H9 (cell line): ENCODE data around the gene DNTT. TPM values are rescaled to one million over a fixed set of nuclear protein-coding genes. Genes with fewer than 3 reads are reported as not detected.
A peak's percentile ranks its signal among the peaks of the same experiment; 100 is the strongest.

Experiments
- DNase-seq: peaks from one replicate; pipeline ENCODE4 v3.0.0-alpha.2; 2017
- H2AFZ ChIP-seq: one replicate; pipeline ENCODE4 v1.6.1; 2013; ENCODE audit warnings: mild to moderate bottlenecking, low read length, control low read depth, moderate library complexity
- H2AK5ac ChIP-seq: 2 replicates; pipeline ENCODE4 v1.6.1; 2013; ENCODE audit warnings: low read length, control low read depth, mixed read lengths; ENCODE audit not compliant: insufficient read length
- H2BK120ac ChIP-seq: one replicate; pipeline ENCODE4 v1.6.1; 2013; ENCODE audit warnings: low read depth, mild to moderate bottlenecking, low read length, control low read depth, inconsistent platforms; ENCODE audit not compliant: poor library complexity, severe bottlenecking
- H2BK12ac ChIP-seq: 2 replicates; pipeline ENCODE4 v1.6.1; 2013; ENCODE audit warnings: low read length, control low read depth, mixed read lengths, low read depth; ENCODE audit not compliant: insufficient read length
- H2BK15ac ChIP-seq: 2 replicates; pipeline ENCODE4 v1.6.1; 2013; ENCODE audit warnings: low read depth, low read length, control low read depth
- H2BK20ac ChIP-seq: one replicate; pipeline ENCODE4 v1.6.1; 2013; ENCODE audit warnings: low read depth, mild to moderate bottlenecking, low read length, control low read depth, inconsistent platforms; ENCODE audit not compliant: poor library complexity, severe bottlenecking
- H2BK5ac ChIP-seq: 2 replicates; pipeline ENCODE4 v1.6.1; 2013; ENCODE audit warnings: low read length, control low read depth, mixed read lengths; ENCODE audit not compliant: insufficient read length
- H3K14ac ChIP-seq: 2 replicates; pipeline ENCODE4 v1.6.1; 2013; ENCODE audit warnings: low read length, control low read depth; ENCODE audit not compliant: insufficient read depth
- H3K18ac ChIP-seq: 2 replicates; pipeline ENCODE4 v1.6.1; 2013; ENCODE audit warnings: low read depth, mild to moderate bottlenecking, mixed read lengths, low read length, control low read depth; ENCODE audit not compliant: insufficient read length
- H3K23ac ChIP-seq: 2 replicates; pipeline ENCODE4 v1.6.1; 2013; ENCODE audit warnings: low read length, control low read depth, mixed read lengths, low read depth; ENCODE audit not compliant: insufficient read length
- H3K23me2 ChIP-seq: 2 replicates; pipeline ENCODE4 v1.6.1; 2013; ENCODE audit warnings: low read depth, mild to moderate bottlenecking, mixed read lengths, low read length, control low read depth; ENCODE audit not compliant: insufficient read length, poor library complexity, severe bottlenecking
- H3K27ac ChIP-seq: 2 replicates; pipeline ENCODE4 v1.5.1; 2013; ENCODE audit warnings: low read length, control low read depth, mixed read lengths, low read depth; ENCODE audit not compliant: insufficient read length
- H3K27me3 ChIP-seq: 2 replicates; pipeline ENCODE4 v1.6.1; 2013; ENCODE audit warnings: low read length, control low read depth, inconsistent platforms; ENCODE audit not compliant: insufficient read depth
- H3K4ac ChIP-seq: 2 replicates; pipeline ENCODE4 v1.6.1; 2013; ENCODE audit warnings: low read depth, mild to moderate bottlenecking, control low read depth, inconsistent platforms, low read length, moderate library complexity
- H3K4me1 ChIP-seq: 2 replicates; pipeline ENCODE4 v1.6.1; 2013; ENCODE audit warnings: low read length, control low read depth, inconsistent platforms; ENCODE audit not compliant: insufficient read depth
- H3K4me2 ChIP-seq: 2 replicates; pipeline ENCODE4 v1.6.1; 2013; ENCODE audit warnings: low read length, control low read depth, mixed read lengths; ENCODE audit not compliant: insufficient read length, insufficient read depth
- H3K56ac ChIP-seq: 2 replicates; pipeline ENCODE4 v1.6.1; 2013; ENCODE audit warnings: low read depth, mild to moderate bottlenecking, mixed read lengths, low read length, control low read depth; ENCODE audit not compliant: insufficient read length
- H3K79me1 ChIP-seq: 2 replicates; pipeline ENCODE4 v1.6.1; 2013; ENCODE audit warnings: low read depth, mild to moderate bottlenecking, moderate library complexity, low read length, control low read depth, inconsistent platforms; ENCODE audit not compliant: insufficient read depth, poor library complexity, severe bottlenecking
- H3K79me2 ChIP-seq: 2 replicates; pipeline ENCODE4 v1.6.1; 2013; ENCODE audit warnings: low read length, control low read depth, inconsistent platforms; ENCODE audit not compliant: insufficient read depth
- H3K9ac ChIP-seq: 2 replicates; pipeline ENCODE4 v1.6.1; 2013; ENCODE audit warnings: low read length, control low read depth, mixed read lengths; ENCODE audit not compliant: insufficient read length; ENCODE audit errors: extremely low read depth
- H3K9me3 ChIP-seq: one replicate; pipeline ENCODE4 v1.6.1; 2013; ENCODE audit warnings: low read depth, low read length, inconsistent platforms; ENCODE audit not compliant: control insufficient read depth
- H3T11ph ChIP-seq: one replicate; pipeline ENCODE4 v1.6.1; 2013; ENCODE audit warnings: mild to moderate bottlenecking, low read length, control low read depth, inconsistent platforms
- H4K20me1 ChIP-seq: one replicate; pipeline ENCODE4 v1.6.1; 2013; ENCODE audit not compliant: control insufficient read depth, insufficient read length, insufficient read depth
- H4K5ac ChIP-seq: 2 replicates; pipeline ENCODE4 v1.6.1; 2013; ENCODE audit warnings: low read depth, mild to moderate bottlenecking, mixed read lengths, low read length, control low read depth; ENCODE audit not compliant: insufficient read length
- H4K8ac ChIP-seq: replicated peaks from 2 replicates; pipeline ENCODE4 v1.6.1; 2013; ENCODE audit warnings: low read length, control low read depth, mixed read lengths, low read depth; ENCODE audit not compliant: insufficient read length
- H4K91ac ChIP-seq: 2 replicates; pipeline ENCODE4 v1.6.1; 2013; ENCODE audit warnings: low read depth, mild to moderate bottlenecking, moderate library complexity, mixed read lengths, low read length, control low read depth; ENCODE audit not compliant: insufficient read length
- H3K27ac Mint-ChIP-seq, 3 experiments: 2 replicates in 2 of 3; 3 replicates in 1 of 3; pipeline ENCODE4 v1.8.0; 2020 to 2021; ENCODE audit warnings: mixed read lengths in 3 of 3, mild to moderate bottlenecking in 1 of 3, moderate library complexity in 1 of 3
- H3K27me3 Mint-ChIP-seq: 2 replicates; pipeline ENCODE4 v1.8.0; 2021; ENCODE audit warnings: low read depth, mild to moderate bottlenecking, moderate library complexity, mixed read lengths
- H3K36me3 Mint-ChIP-seq, 3 experiments: 2 replicates in 2 of 3; 3 replicates in 1 of 3; pipeline ENCODE4 v1.8.0; 2020 to 2021; ENCODE audit warnings: low read depth in 3 of 3, mixed read lengths in 3 of 3; ENCODE audit not compliant: insufficient read depth in 1 of 3
- H3K4me1 Mint-ChIP-seq, 2 experiments: 2 replicates each; pipeline ENCODE4 v1.8.0; 2020; ENCODE audit warnings: mixed read lengths in 2 of 2
- H3K4me3 Mint-ChIP-seq, 2 experiments: 2 replicates in 1 of 2; 3 replicates in 1 of 2; pipeline ENCODE4 v1.8.0; 2020 to 2021; ENCODE audit warnings: mild to moderate bottlenecking in 2 of 2, mixed read lengths in 2 of 2, moderate library complexity in 1 of 2
- H3K9me3 Mint-ChIP-seq, 2 experiments: 2 replicates in 1 of 2; 3 replicates in 1 of 2; pipeline ENCODE4 v1.8.0; 2020; ENCODE audit warnings: mild to moderate bottlenecking in 2 of 2, mixed read lengths in 2 of 2, moderate library complexity in 1 of 2
- CTCF ChIP-seq: fragments of 200-600 bp; sonication (generic); conservative IDR thresholded peaks from 3 replicates; pipeline ENCODE4 v1.8.0; 2021; ENCODE audit warnings: antibody characterized with exemption, mild to moderate bottlenecking
- WGBS: extraction: QIAGEN DNeasy Blood & Tissue Kit; methylation state at CpG from one replicate; pipeline ENCODE4 v1.1.7; 2013; ENCODE audit warnings: missing lambda C conversion rate, low lambda C conversion rate, mixed read lengths; ENCODE audit not compliant: insufficient read length; ENCODE audit errors: extremely low coverage; 5-methylcytosine and 5-hydroxymethylcytosine counted together
- total RNA-seq: library from RNA; stranded (reverse); gene quantifications from 2 replicates; pipeline ENCODE4 v1.2.1, GENCODE V29; 2021

The DNTT gene
- total RNA-seq, 1 experiment from 2014 or later, result not detected

- Mint-ChIP-seq H3K9me3 (no peaks in the 10 kb centered on the region; a peak in 2 of 5 replicates), H3K4me3 (peak overlapping the region; percentile 64; a peak in 4 of 5 replicates), H3K4me1 (peaks cover 22 to 24% of the 10 kb centered on the region in 2 experiments), H3K36me3 (peaks cover 0 to 2% (median 0%) of the 10 kb centered on the region in 3 experiments; a peak in 2 of 7 replicates), H3K27ac (peak overlapping the region in 1 of 3 experiments; percentile 65; a peak in 1 of 7 replicates), H3K27me3 (peaks cover 16% of the 10 kb centered on the region)
- no peak overlapping the region for H2BK5ac ChIP-seq
- no peak overlapping the region for H3T11ph ChIP-seq
- TF ChIP-seq CTCF, result peak; percentile 99
- no peaks in the 10 kb centered on the region for H3K27me3 ChIP-seq
- H2AFZ ChIP-seq, result peak overlapping the region; percentile 23
- no peak overlapping the region for H3K56ac ChIP-seq
- H3K27ac ChIP-seq, result no peak overlapping the region
- no peak overlapping the region for H2BK20ac ChIP-seq
- H3K18ac ChIP-seq, result no peak overlapping the region
- H3K14ac ChIP-seq, result no peak overlapping the region
- H4K20me1 ChIP-seq, result no peaks in the 10 kb centered on the region
- no CpG with 5 or more reads among the region's 36 CpGs for WGBS
- H3K4ac ChIP-seq, result no peak overlapping the region
- no peaks in the 10 kb centered on the region; the same call in 1 of the 2 replicates for H3K4me1 ChIP-seq
- peak overlapping the region; percentile 8 for H3K9ac ChIP-seq
- no peak overlapping the region for H2BK120ac ChIP-seq
- no peak overlapping the region for H4K5ac ChIP-seq
- H3K79me1 ChIP-seq, result no peaks in the 10 kb centered on the region
- peaks cover 7% of the 10 kb centered on the region for H3K23me2 ChIP-seq
- DNase-seq, result peak; percentile 92
- no peak overlapping the region for H4K91ac ChIP-seq
- H3K23ac ChIP-seq, result no peak overlapping the region
- no peak overlapping the region for H2BK12ac ChIP-seq
- H3K9me3 ChIP-seq, result no peaks in the 10 kb centered on the region
- peak overlapping the region; percentile 65 for H3K4me2 ChIP-seq
- H3K79me2 ChIP-seq, result no peaks in the 10 kb centered on the region
- H4K8ac ChIP-seq, result no peak overlapping the region
- no peak overlapping the region for H2AK5ac ChIP-seq
- H2BK15ac ChIP-seq, result no peak overlapping the region
Observed at GRCh38 chr10:96374985-96375830, 71.0 kb downstream of the DNTT start.
